ENCODE measurements around the gene SLC10A7. TPM values are rescaled to one million over a fixed set of nuclear protein-coding genes. Genes with fewer than 3 reads are reported as not detected.

The SLC10A7 gene
- total and polyA plus RNA-seq, 9 of the 15 experiments (the other 6 are each of a cell fraction or from before 2014, with no cell fraction given), result 6.4 to 22.8 (median 16.1) TPM

- TF ChIP-seq, protein P1, sequence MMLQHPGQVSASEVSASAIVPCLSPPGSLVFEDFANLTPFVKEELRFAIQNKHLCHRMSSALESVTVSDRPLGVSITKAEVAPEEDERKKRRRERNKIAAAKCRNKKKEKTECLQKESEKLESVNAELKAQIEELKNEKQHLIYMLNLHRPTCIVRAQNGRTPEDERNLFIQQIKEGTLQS (IDR thresholded peaks at IDR 0.05), result no peak
- TF ChIP-seq, protein P1 (CRISPR knock-in tag; conservative IDR thresholded peaks at IDR 0.05), result no peak
- TF ChIP-seq GTF2B (IDR thresholded peaks at IDR 0.05; ENCODE audit: extremely low read depth, insufficient read length), result no peak
- TF ChIP-seq STAT5B (CRISPR knock-in tag; IDR thresholded peaks at IDR 0.05), result no peak
- TF ChIP-seq CBX1 (IDR thresholded peaks at IDR 0.05; ENCODE audit: low read depth), result no peak
- no peak for TF ChIP-seq ZNF77 (CRISPR knock-in tag; IDR thresholded peaks at IDR 0.05)
- no peak for TF ChIP-seq ZBED1 (IDR thresholded peaks at IDR 0.05)
- TF ChIP-seq ZNF785 (CRISPR knock-in tag; IDR thresholded peaks at IDR 0.05), result no peak
- no peak for TF ChIP-seq TAF15 (IDR thresholded peaks at IDR 0.05; ENCODE audit: low read depth, low read length)
Observed at GRCh38 chr4:146255463-146255862, 266.3 kb downstream of the SLC10A7 start (continued).

DNA sequence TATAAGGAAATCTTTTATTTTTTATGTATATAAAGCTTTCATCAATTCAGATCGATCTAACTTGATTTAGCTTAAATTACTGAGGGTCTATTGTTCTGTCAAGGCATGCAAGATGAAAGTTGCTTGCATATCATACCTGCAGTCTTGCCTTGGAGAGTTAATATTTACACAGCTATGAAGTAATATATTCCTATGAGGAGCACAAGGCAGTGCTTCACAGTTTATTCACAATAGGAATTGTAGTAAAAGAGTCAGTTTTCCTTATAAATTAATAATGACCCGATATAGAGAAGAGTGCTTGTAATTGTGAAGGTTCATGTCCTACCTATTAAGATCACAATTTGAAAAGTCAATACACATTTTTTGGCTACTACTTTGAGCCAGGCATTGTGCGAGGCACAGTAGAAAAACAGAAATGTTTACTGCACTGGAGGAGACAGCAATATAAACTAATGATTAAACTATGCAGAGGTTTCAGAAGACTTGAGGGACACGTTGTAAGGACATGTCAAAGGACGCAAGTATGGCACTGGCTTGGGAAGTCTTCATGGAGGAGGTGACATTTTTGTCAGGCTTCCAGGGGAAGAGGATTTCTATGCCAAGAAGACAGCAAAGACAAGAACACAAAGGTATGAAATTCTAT lies 268.6 kb downstream of the SLC10A7 start:
- ChIA-PET CTCF (ENCODE audit: low intra/inter-chr PET ratio) (no interaction called here), POLR2A (no interaction called here)
- H3K4me2 ChIP-seq (ENCODE audit: insufficient read depth, low read length), result no peak overlapping the region
- no peaks in the 10 kb centered on the region; the same call in 2 of the 3 replicates for H3K36me3 ChIP-seq (ENCODE audit: control insufficient read depth, insufficient read depth, low read length)
- intact Hi-C loops (cut with micrococcal nuclease), result no loop called here
- no peak for DNase-seq (ENCODE audit: extremely low read depth in 1 of 4, low spot score in 3 of 4)
- no peak for TF ChIP-seq NFXL1 (CRISPR knock-in tag; IDR thresholded peaks at IDR 0.05)
- peak; percentile 4 for TF ChIP-seq ZFP36 (IDR thresholded peaks at IDR 0.05; ENCODE audit: low read depth, low read length, partially characterized antibody)
- WGBS (ENCODE audit: insufficient coverage, low coverage, missing lambda C conversion rate), result 45% methylated on average over 5 of the region's 5 CpGs
- no peaks in the 10 kb centered on the region for H3K79me2 ChIP-seq (ENCODE audit: control insufficient read depth, insufficient read depth, low read length)
- H3K9me1 ChIP-seq (ENCODE audit: control insufficient read depth, insufficient read depth, low read length), result no peaks in the 10 kb centered on the region
- no peak for FAIRE-seq
- H3K27me3 ChIP-seq (ENCODE audit: control insufficient read depth in 2 of 2, insufficient read depth in 2 of 2, low read length in 2 of 2), result no peaks in the 10 kb centered on the region
- in situ Hi-C loops (cut with MboI), result no loop called here
- BruUV-seq (replicated peaks), result no TSS peak
- H3K4me3 ChIP-seq, result no peak overlapping the region
- no peaks in the 10 kb centered on the region; the same call in 1 of the 2 replicates for H4K20me1 ChIP-seq (replicated peaks; ENCODE audit: control insufficient read depth, insufficient read depth, low read length)
- H3K4me1 ChIP-seq (replicated peaks in 1 of 2; ENCODE audit: control insufficient read depth in 2 of 2, insufficient read depth in 2 of 2, low read length in 2 of 2), result no peaks in the 10 kb centered on the region
- H3K9me3 ChIP-seq (replicated peaks; ENCODE audit: control insufficient read depth, insufficient read depth, low read depth, low read length), result no peaks in the 10 kb centered on the region
- H3K27ac ChIP-seq (ENCODE audit: extremely low read depth, low read depth, low read length), result no peak overlapping the region
- no peak for ATAC-seq
- H2AFZ ChIP-seq (ENCODE audit: low read depth, low read length), result no peak overlapping the region
- H3K9ac ChIP-seq (ENCODE audit: insufficient read depth in 1 of 2, low read depth in 2 of 2, low read length in 2 of 2), result no peak overlapping the region

All from K562 (cell line).